GM23248 (cell line): ENCODE results near the gene RPL27A.

ENCODE experiments used
- EZH2 ChIP-seq: fragments of 200-600 bp; sonication (generic); IDR thresholded peaks from 2 replicates; pipeline ENCODE4 v1.6.1; 2018; ENCODE audit warnings: antibody characterized with exemption, mild to moderate bottlenecking; ENCODE audit not compliant: insufficient read depth, poor library complexity, severe bottlenecking
- EZH2phosphoT487 ChIP-seq: fragments of 200-600 bp; sonication (generic); IDR thresholded peaks from 2 replicates; pipeline ENCODE4 v1.6.1; 2018; ENCODE audit warnings: antibody characterized with exemption, moderate library complexity, mild to moderate bottlenecking, low read depth; ENCODE audit not compliant: insufficient read depth

DNA sequence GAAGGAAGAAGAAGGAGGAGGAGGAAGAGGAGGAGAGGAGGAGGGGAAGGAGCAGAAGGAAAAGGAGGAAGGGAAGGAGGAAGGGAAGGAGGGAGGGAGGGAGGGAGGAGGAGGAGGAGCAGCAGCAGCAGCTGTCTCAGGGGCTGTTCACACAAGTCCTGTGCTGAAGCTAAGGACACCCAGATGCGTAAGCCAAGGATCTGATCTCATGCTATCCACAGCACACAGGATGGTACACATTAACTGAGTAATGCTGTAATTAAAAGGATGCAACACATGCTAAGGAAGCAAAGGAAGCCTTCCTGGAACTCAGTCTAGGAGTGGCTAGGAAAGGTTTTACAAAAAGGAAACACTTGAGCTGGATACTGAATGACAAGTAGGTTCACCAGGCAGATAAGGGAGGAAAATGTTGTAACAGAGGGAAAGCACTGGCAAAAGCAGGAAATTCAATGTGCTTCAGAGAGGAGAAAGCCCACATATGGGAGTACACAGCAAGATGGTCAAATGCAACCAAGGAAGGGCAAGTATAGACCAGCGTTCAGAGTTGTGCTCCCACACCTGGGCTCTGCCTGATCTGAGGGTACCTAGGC lies 32.1 kb upstream of the RPL27A start:
- no peak for TF ChIP-seq EZH2
- no peak for TF ChIP-seq EZH2phosphoT487
